Activated T-cell treated with anti-CD3 and anti-CD28 coated beads, Interleukin-2, amount 50 U/mL, for 48 hours (primary cell): Measurements from ENCODE around the gene NXT2.
"Not testable (repeated sequence)": the region's sequence is repeated elsewhere in the genome, so short reads cannot be mapped to it uniquely, and the experiment has no call there.

Source experiments
- DNase-seq, 2 experiments: peaks; one replicate each; pipeline ENCODE4 v3.0.0-alpha.2; 2020

The NXT2 gene

GRCh38 chrX:109536439-109537323 lies at the start of gene NXT2:
TSS of gene NXT2 (plus strand) at chrX:109536844. CDS start at chrX:109537007, 163 bp downstream.
- peak; percentile 81 to 87 for DNase-seq

- no peak for DNase-seq
These were observed 49.0 kb upstream of the NXT2 start for GRCh38 chrX:109487640-109488039.

- DNase-seq, result no peak
These were observed 47.5 kb upstream of the NXT2 start for GRCh38 chrX:109489174-109489573.

- DNase-seq, result no peak
These were observed 38.2 kb upstream of the NXT2 start for GRCh38 chrX:109498434-109498833.

- DNase-seq, result no peak
These were observed 35.5 kb upstream of the NXT2 start for GRCh38 chrX:109501176-109501575.

GRCh38 chrX:109508915-109509314 lies 27.7 kb upstream of the NXT2 start:
- no peak for DNase-seq

- DNase-seq, result no peak
These were observed 25.5 kb upstream of the NXT2 start for GRCh38 chrX:109511113-109511512.

GRCh38 chrX:109519001-109519400 lies 17.6 kb upstream of the NXT2 start:
- DNase-seq, result no peak

- no peak for DNase-seq
These were observed 3.6 kb upstream of the NXT2 start for GRCh38 chrX:109533005-109533404.

- no peak for DNase-seq
These were observed 3.0 kb upstream of the NXT2 start for GRCh38 chrX:109533631-109534030.

GRCh38 chrX:109534933-109535332 lies 1.7 kb upstream of the NXT2 start:
- no peak for DNase-seq

- DNase-seq, result no peak
These were observed 1.1 kb upstream of the NXT2 start for GRCh38 chrX:109535578-109535977.

- no peak for DNase-seq
These were observed 651 bp downstream of the NXT2 start for GRCh38 chrX:109537324-109537665.

- not testable (repeated sequence) for DNase-seq
These were observed 2.4 kb downstream of the NXT2 start for GRCh38 chrX:109539007-109539406.

- DNase-seq, result no peak
These were observed 17.2 kb downstream of the NXT2 start for GRCh38 chrX:109553862-109554261.

- DNase-seq, result not testable (repeated sequence)
These were observed 39.4 kb downstream of the NXT2 start for GRCh38 chrX:109576083-109576482.

- DNase-seq, result no peak
These were observed 40.4 kb downstream of the NXT2 start for GRCh38 chrX:109577055-109577454.

- DNase-seq, result no peak
These were observed 42.3 kb downstream of the NXT2 start for GRCh38 chrX:109578916-109579315.

- no peak for DNase-seq
These were observed 48.8 kb downstream of the NXT2 start for GRCh38 chrX:109585488-109585887.

- no peak for DNase-seq
These were observed 53.5 kb downstream of the NXT2 start for GRCh38 chrX:109590176-109590575.
